Epithelial cell of esophagus (primary cell): ENCODE results near the gene LARP1.

Experiments
- DNase-seq: peaks from one replicate; pipeline ENCODE4 v3.0.0; 2010; ENCODE audit warnings: low read depth
- H3K4me3 ChIP-seq: 2 replicates; pipeline ENCODE4 v1.5.1; 2011; ENCODE audit warnings: mild to moderate bottlenecking, low read length, control low read depth
- TF ChIP-seq, protein P1 (sequence below): IDR thresholded peaks from 2 replicates; pipeline ENCODE4 v1.5.1; 2011; ENCODE audit warnings: low read depth, mild to moderate bottlenecking, low read length, control low read depth, inconsistent platforms; ENCODE audit not compliant: insufficient read depth; ENCODE audit errors: missing control alignments

LARP1 gene

GRCh38 chr5:154858297-154858971 is 103.3 kb downstream of the LARP1 start, which contains the start of gene CNOT8:
Gene CNOT8, plus strand, starts transcription at chr5:154858627. Its CDS starts 4,652 bp downstream, at chr5:154863279.
- peak; percentile 97 for DNase-seq
- H3K4me3 ChIP-seq = peak within 1 kb of the TSS; percentile 91
- TF ChIP-seq, protein P1, sequence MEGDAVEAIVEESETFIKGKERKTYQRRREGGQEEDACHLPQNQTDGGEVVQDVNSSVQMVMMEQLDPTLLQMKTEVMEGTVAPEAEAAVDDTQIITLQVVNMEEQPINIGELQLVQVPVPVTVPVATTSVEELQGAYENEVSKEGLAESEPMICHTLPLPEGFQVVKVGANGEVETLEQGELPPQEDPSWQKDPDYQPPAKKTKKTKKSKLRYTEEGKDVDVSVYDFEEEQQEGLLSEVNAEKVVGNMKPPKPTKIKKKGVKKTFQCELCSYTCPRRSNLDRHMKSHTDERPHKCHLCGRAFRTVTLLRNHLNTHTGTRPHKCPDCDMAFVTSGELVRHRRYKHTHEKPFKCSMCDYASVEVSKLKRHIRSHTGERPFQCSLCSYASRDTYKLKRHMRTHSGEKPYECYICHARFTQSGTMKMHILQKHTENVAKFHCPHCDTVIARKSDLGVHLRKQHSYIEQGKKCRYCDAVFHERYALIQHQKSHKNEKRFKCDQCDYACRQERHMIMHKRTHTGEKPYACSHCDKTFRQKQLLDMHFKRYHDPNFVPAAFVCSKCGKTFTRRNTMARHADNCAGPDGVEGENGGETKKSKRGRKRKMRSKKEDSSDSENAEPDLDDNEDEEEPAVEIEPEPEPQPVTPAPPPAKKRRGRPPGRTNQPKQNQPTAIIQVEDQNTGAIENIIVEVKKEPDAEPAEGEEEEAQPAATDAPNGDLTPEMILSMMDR = no peak

GRCh38 chr5:154858972-154859871 is 104.0 kb downstream of the LARP1 start:
- TF ChIP-seq, protein P1 = no peak
- H3K4me3 ChIP-seq = peak overlapping the region; percentile 91
- peak; percentile 21 for DNase-seq

GRCh38 chr5:154860123-154860522 is 104.9 kb downstream of the LARP1 start:
- TF ChIP-seq, protein P1 = no peak
- peak; percentile 69 for DNase-seq
- peak overlapping the region; percentile 91 for H3K4me3 ChIP-seq

DNA sequence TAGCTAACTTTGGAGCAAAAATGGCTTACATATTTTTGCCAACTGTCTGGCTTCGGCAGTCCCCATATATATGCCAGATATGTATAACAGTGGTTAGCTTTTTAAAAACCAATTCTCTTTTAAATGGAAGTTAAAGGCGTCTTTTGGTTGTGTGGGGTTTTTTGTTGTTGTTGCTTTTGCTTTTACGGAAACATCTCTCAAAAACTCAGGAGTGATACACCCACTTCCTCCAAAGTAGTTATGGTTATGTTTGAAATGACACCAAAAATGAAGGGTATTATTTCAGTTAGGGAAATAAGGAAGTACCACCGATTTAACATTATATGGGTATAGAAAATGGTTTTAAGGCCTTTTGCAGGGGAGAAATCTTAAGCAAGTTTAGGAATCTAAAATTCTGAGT is 105.6 kb downstream of the LARP1 start:
- no peak for DNase-seq
- H3K4me3 ChIP-seq = peak overlapping the region; percentile 91

GRCh38 chr5:154861946-154862345 is 106.8 kb downstream of the LARP1 start:
- no peak overlapping the region for H3K4me3 ChIP-seq
- no peak for DNase-seq
- TF ChIP-seq, protein P1 = no peak

More for the DNA sequence above, 105.6 kb downstream of the LARP1 start:
- TF ChIP-seq, protein P1 = no peak

- TF ChIP-seq, protein P1 = no peak
- no peak overlapping the region for H3K4me3 ChIP-seq
- no peak for DNase-seq
Measured at GRCh38 chr5:154862766-154863165, 107.6 kb downstream of the LARP1 start.
